ENCODE results near the gene FCER1G. TPM values are rescaled to one million over a fixed set of nuclear protein-coding genes. Genes with fewer than 3 reads are reported as not detected.
A peak's percentile ranks its signal among the peaks of the same experiment; 100 is the strongest.
"Not testable (repeated sequence)": the region's sequence is repeated elsewhere in the genome, so short reads cannot be mapped to it uniquely, and the experiment has no call there.

Gene FCER1G
- total and polyA plus RNA-seq, 9 donors: 7.1 to 270 (median 28.9) TPM

DNA sequence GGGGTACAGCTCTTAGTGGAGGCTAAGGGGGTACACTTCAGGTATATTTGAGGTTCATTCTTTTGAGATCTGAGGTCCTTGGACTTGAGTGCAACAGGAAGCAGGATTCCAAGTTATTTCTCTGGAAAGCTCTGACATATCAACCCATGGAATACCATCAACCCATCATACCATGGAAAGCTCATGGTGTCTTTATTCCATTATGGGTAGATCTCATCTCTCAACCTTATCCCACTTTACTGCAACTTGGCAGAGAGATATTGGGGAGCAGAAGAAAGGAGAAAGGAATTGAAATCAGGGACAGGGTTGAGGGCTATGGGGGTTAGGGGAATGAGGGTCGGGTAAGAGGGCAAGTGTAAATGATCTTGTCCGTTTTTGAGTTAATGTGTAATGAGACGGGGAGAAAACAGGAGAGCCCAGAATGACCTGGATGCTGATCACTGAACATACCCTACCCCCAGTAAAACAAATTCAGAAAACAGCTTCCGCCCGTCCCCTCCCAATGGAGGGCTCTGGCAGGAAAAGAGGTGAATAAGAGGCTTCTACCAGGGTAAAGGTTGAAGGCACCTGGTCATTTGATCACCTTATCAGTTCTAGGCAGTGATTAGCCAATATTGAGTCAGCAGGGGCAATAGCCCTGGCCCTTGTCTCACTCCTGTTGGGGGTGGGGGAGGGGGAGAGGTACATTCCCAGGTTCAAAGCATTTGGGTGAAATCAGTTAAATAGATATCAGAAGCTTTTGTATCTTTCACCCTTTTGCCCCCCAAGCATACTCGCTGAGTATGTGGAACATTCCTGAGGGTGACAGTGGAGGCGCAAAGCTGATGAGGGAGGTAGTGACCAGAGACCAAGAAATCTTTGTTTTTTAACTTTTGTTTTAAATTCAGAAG is 9.0 kb downstream of the FCER1G start:
- Histone ChIP-seq H3K36me3 (no peaks in the 10 kb centered on the region), H3K4me3 (no peak overlapping the region), H3K9me3 (no peaks in the 10 kb centered on the region), H3K4me1 (ENCODE audit: insufficient read depth) (peaks cover 5% of the 10 kb centered on the region), H3K27me3 (no peaks in the 10 kb centered on the region), H3K27ac (no peak overlapping the region)
- no peak for DNase-seq
- TF ChIP-seq, protein P1, sequence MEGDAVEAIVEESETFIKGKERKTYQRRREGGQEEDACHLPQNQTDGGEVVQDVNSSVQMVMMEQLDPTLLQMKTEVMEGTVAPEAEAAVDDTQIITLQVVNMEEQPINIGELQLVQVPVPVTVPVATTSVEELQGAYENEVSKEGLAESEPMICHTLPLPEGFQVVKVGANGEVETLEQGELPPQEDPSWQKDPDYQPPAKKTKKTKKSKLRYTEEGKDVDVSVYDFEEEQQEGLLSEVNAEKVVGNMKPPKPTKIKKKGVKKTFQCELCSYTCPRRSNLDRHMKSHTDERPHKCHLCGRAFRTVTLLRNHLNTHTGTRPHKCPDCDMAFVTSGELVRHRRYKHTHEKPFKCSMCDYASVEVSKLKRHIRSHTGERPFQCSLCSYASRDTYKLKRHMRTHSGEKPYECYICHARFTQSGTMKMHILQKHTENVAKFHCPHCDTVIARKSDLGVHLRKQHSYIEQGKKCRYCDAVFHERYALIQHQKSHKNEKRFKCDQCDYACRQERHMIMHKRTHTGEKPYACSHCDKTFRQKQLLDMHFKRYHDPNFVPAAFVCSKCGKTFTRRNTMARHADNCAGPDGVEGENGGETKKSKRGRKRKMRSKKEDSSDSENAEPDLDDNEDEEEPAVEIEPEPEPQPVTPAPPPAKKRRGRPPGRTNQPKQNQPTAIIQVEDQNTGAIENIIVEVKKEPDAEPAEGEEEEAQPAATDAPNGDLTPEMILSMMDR (IDR thresholded peaks at IDR 0.05): no peak
- intact Hi-C loops (cut with DNase I): loop anchor here in 2 of 4 donors (10.0 kb wide), 2 partner anchors 81 to 161 kb away; partner anchors contain the start of gene MPZ (in 1 of the 2)
- 88 to 90% (median 89%) methylated on average over 7 of the region's 7 CpGs for WGBS, 3 donors

GRCh38 chr1:161224695-161225087 is 9.6 kb downstream of the FCER1G start:
- not testable (repeated sequence) for H3K4me3 ChIP-seq; H3K9me3 ChIP-seq; DNase-seq; H3K36me3 ChIP-seq; H3K27ac ChIP-seq; H3K4me1 ChIP-seq (ENCODE audit: insufficient read depth); H3K27me3 ChIP-seq
- intact Hi-C loops (cut with DNase I): loop anchor here in 3 of 4 donors (5.0 to 10.0 kb wide), 4 partner anchors 32 to 160 kb away; partner anchors contain the start of gene MPZ (in 1 of the 3)
- WGBS, 3 donors: 83 to 85% (median 85%) methylated on average over 13 of the region's 13 CpGs

- peaks cover 5% of the 10 kb centered on the region for H3K4me1 ChIP-seq (ENCODE audit: insufficient read depth)
- WGBS, 3 donors: 40 to 48% (median 40%) methylated on average over 7 of the region's 7 CpGs
- no peaks in the 10 kb centered on the region for H3K27me3 ChIP-seq
- H3K27ac ChIP-seq: no peak overlapping the region
- TF ChIP-seq, protein P1 (IDR thresholded peaks at IDR 0.05): no peak
- TF ChIP-seq EP300 (IDR thresholded peaks at IDR 0.05): no peak
- TF ChIP-seq POLR2A (IDR thresholded peaks at IDR 0.05): no peak
- no peaks in the 10 kb centered on the region for H3K36me3 ChIP-seq
- no peaks in the 10 kb centered on the region for H3K9me3 ChIP-seq
- no peak for DNase-seq
- intact Hi-C loops (cut with DNase I): loop anchor here in 3 of 4 donors (5.0 to 10.0 kb wide), 4 partner anchors 33 to 160 kb away; partner anchors contain the start of gene MPZ (in 1 of the 3)
- H3K4me3 ChIP-seq: no peak overlapping the region
These were observed 10.1 kb downstream of the FCER1G start for GRCh38 chr1:161225178-161225533.

DNA sequence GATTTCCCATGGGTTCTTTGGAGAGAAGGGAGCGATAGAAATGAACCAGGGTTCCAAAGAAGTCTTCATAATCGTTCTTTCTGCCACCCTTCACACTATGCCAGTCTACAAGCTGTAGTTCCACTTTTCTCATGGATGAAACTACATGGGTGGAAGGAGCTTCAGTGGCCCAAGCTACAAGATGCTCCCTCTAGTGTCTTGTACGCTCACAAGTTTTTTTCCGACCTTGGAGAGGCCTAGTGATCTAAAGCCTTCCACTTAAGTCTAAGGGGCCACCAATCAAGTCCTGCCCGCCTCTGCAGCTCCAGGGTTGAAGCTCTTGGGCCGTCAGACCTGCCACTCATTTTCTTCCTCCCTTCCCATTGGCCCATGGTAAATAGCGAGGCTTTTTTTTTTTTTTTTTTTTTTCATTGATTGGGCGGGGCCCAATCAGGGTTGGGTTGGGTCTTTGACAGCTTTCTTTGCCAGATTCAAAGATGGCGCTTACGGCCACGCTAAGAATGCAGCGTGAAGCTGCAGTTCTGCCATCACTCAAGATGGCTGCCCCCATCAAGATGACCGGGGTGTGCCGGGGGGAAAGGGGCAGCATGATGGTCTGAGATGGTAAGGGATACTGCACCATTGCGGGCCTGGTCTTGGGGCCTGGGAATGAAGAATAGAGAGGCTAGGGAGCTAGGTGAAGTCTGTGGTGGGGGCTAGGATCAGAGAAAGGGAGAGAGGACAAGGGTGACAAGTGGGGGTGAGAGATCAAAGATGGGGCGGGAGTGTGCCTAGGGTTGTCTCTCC is 10.6 kb downstream of the FCER1G start, which contains the start of gene TOMM40L:
TSS of gene TOMM40L (plus strand) at position 527 of the 786 bp plus-strand sequence. CDS start 430 bp downstream, outside the sequence.
- TF ChIP-seq, protein P1 (IDR thresholded peaks at IDR 0.05): peak; percentile 34 to 68 (median 62)
- TF ChIP-seq POLR2A (IDR thresholded peaks at IDR 0.05): peak; percentile 10
- no peak for TF ChIP-seq EP300 (IDR thresholded peaks at IDR 0.05)
- no peaks in the 10 kb centered on the region for H3K36me3 ChIP-seq
- H3K4me1 ChIP-seq (ENCODE audit: insufficient read depth): peaks cover 5% of the 10 kb centered on the region
- DNase-seq: peak; percentile 80 to 93 (median 85)
- intact Hi-C loops (cut with DNase I): loop anchor here in 3 of 4 donors (5.0 to 10.0 kb wide), 4 partner anchors 33 to 159 kb away; partner anchors contain the start of gene MPZ (in 1 of the 3)
- H3K27ac ChIP-seq: peak within 1 kb of the TSS in 1 of 2 donors; percentile 49
- H3K27me3 ChIP-seq: no peaks in the 10 kb centered on the region
- 5 to 7% (median 7%) methylated on average over 16 of the region's 16 CpGs for WGBS, 3 donors
- H3K9me3 ChIP-seq: no peaks in the 10 kb centered on the region
- H3K4me3 ChIP-seq: peak within 1 kb of the TSS; percentile 58
